ENCODE results near the gene PISD.

The PISD gene

DNA sequence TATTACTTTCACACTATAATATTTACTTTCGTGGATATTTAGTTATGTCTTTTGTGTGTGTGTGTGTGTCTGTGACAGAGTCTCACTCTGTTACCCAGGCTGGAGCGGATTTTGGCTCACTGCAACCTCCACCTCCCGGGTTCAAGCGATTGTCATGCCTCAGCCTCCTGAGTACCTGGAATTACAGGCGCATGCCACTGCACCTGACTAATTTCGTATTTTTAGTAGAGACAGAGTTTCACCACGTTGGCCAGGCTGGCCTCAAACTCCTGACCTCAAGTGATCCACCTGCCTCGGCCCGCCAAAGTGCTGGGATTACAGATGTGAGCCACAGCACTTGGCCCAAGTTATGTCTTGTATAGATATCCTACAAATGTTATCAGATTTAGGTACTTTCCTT lies 9.9 kb downstream of the PISD start:
- no peak for DNase-seq

DNA sequence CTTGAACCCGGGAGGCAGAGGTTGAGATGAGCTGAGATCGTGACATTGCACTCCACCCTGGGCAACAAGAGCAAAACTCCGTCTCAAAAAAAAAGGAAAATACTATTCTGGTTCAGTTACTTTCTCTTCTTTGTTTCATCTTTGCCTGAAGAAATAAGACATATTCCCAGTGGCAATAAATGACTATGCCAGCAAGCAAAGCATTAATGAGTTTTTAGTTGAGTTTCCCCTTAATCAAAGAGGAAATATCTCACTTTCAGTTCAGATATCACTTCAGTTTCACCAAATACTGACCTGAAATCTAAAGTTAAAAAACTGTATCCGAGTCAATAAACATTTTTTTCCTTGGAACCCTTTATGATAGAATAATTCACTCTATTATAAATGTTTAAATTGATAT lies 10.4 kb downstream of the PISD start:
- no peak for DNase-seq

GRCh38 chr22:31650391-31650790 lies 11.6 kb downstream of the PISD start:
- no peak for DNase-seq

- DNase-seq = no peak
Observed at GRCh38 chr22:31647523-31648320, 14.3 kb downstream of the PISD start.

DNA sequence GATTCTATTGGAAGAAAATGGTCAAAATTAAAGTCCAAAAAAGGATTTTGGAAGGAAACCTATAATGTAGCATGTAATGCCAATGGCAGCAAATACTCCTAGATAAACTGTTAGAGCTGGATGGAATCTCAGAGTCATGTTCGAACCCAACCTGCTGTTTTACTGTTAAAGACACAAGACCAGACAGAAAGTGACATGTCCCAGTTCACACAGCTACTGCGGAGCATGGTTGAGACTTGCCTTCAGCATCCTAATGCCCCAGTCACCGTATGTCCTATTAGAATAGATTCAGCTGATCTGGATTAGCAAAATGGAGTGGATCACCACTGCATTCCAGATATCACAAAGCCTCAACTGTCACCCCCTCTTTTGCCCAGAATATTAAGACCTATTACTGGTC lies 14.9 kb downstream of the PISD start:
- DNase-seq = no peak

- no peak for DNase-seq
Observed at GRCh38 chr22:31646186-31647019, 15.6 kb downstream of the PISD start.

GRCh38 chr22:31639436-31640039 lies 22.5 kb downstream of the PISD start:
- DNase-seq = no peak

DNA sequence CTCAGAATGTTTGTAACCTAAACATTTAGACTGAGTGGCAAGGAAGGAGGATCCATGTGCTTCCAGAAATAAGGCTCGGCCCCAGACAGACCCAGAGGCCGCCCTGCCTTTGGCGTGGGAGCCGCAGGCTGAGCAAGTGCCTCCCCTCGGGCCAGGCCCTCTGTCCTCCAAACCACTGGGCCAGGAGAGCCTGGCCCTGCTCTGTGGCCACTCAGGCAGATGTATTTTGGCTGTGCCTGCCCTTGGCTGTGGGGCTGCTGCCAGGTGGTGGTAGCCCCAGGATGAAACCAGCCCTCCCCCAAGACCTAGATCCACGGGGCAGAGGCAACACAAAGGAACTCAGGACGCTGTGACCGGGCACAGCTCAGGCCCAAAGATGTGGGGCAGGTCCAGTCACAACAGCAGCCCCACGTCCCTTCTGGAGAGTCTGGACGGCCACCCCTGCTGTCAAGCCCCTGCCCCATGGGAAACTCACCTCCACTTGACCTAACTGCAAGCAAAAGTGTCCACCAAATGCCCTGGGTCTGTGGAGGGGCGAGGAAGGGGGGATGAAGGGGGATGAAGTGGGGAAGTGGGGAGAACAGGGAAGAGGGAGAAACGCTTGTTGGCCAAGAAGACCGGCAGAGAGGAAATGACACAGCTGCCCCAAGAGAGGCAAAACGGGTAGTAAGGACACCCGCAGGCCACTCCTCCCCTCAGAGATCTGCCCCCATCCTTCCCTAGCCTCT lies 24.0 kb downstream of the PISD start:
- DNase-seq = no peak

- DNase-seq = no peak
Observed at GRCh38 chr22:31637447-31637890, 24.5 kb downstream of the PISD start.

DNA sequence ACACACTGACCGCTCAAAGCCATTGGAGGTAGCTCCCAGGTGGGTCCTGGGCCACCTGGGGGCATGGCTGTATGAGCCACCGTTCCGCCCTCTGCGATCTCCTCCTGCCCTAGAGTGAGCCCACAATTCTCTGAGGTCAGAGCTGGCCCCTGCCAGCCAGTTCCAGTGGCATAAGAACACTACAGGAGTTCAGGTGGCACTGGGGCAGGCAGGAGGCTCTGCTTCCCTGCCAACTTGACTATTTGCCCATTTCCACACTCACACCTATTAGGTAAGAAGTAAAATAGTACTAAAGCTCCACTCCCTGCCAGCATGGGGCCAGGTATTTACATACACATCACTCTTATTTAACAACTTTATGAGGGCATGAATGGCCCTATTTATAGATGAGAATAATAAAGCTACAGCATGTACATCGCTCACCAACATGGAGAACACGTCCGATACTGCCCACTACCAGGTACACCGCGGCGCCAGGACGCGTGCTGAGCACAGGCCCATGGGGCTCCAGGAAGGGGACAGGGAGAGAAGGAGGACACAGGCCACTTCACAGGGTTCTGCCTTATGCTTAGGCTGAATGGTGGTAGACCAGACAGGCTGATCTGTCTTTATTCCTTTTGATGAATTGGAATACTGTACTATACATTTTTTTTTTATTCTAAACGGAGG lies 26.2 kb downstream of the PISD start:
- no peak for DNase-seq

DNA sequence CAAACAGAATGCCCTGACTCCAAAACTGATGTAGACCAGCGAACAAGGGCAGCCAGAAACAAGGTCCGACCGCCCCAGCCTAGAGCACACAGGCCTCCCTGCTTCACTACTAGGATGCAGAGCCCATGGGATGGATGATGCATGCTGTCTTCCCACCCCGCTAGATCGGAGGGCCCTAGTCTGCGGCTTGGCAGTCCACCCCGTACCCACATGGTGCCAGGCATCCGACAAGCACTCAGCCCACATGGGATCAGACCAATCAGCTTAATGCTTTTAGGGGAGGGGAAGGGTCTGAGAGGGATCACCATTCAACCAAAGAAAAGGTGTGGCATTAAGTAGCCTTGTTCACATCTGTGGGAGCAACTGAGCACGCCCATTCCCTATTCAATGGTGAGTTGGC lies 30.6 kb downstream of the PISD start:
- no peak for DNase-seq

DNA sequence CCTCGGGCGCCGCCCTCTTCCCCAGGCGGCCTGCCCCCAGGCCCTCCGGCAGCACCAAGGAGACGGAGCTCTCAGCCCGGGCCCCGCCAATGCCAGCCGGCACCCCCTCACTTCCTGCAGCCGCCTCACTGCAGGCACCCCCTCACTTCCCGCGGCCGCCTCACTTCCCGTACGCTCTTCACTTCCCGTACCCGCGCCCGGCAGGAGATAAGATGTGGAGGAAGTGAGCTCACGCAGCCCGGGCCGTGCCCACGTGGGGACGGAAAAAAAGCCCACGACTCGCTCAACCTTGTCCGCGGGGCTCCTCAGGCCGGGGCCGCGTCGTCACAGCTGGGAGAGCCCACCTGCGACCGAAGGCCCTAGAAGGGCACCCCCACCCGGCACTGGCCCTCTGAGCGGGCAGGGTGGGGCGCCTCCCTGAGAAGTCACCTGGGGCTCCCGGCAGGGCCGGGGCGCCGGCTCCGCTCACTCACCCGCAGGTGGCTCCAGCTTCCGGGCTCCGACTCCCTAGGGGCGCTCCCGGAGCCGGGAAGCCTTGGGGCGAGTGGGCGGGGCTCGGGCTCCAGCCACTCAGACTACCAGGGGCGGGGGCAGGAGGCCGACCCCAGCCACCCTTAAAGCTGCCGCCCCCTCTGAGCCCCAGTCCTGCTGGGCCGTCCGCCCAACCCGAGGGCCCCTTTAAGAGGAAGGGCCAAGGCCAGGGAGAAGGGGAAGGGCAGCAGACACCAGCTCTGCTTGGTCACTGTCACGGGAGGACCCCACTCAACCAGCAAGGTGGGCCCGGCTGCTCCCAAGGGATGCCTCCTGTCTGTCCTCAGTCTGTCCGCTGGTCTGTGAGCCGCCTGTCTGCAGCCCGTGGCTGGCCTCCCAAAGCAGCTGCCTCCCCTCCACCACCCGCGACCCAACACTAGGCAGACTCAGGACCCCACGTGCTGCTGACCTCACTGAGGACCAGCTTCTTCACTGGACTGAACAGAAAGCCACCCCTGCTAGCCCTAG lies 31.4 kb downstream of the PISD start:
- DNase-seq = peak; percentile 34

DNA sequence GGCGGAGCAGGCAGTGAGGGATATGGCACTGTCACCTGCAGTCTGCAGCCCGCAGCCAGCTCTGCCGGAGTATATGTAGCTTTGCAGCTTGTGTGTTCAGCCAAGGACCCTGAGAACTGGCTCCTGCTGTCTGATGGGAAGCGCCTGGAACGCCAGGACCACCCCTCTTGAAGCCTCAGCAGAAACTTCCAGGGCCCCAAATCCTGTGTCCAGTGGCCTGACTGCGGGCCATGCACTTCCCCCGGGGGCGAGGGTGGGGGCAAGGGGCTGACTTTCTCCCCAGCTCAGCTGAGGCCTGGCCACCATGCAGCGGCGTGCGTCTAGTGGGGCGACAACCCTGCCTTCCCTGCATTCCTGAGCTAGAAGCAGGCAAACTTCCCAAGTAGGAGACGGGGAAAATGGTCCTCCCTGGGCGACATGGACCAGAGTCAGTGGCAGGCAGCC lies 32.3 kb downstream of the PISD start:
- DNase-seq = no peak

GRCh38 chr22:31628969-31629708 lies 32.9 kb downstream of the PISD start:
- no peak for DNase-seq

- no peak for DNase-seq
Observed at GRCh38 chr22:31628362-31628761, 33.7 kb downstream of the PISD start.

DNA sequence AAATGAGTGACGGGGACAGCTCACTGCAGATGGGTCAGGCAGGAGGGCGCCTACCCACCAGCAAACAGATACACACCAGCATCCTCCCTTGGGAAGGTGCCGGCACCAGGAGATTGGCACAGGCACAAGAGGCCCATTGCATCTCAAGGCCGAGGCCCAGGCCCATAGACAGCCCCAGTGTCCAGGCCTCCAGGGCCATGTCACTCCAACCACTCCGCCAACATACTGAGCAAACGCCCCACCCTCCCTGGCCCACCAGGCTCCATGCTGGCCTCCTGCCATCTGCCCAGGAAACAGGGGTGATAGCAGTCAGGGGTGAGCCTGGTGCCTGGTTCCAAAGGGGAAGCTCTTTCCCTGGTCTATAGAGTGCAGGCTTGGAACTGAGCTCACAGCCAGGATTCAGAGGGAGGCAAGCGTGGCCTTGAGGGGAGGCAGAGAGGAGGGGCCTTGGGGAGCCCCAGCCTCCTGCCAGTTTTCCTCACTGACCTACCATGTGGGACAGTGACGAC lies 34.7 kb downstream of the PISD start:
- DNase-seq = no peak

GRCh38 chr22:31626427-31627150 lies 35.4 kb downstream of the PISD start:
- no peak for DNase-seq

- no peak for DNase-seq
Observed at GRCh38 chr22:31625661-31626426, 36.2 kb downstream of the PISD start.

DNA sequence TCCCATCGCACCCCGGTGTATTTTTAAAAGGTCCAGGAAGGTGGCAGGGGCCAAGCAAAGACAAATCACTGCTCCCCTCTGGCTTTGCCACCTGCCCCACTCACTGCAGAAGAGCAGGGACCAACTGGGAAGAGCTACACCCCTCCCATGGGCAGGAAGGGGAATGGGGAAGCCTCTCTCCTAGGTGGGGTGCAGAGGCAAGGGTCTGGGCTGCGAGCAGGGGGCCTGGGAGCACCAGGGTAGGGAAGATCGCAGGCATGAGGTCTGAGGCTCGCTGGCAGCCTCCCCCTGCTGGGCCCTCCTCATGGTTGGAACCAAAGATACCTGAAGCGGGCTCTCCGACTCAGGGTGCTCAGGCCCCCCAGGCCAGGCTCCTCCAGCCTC lies 36.8 kb downstream of the PISD start:
- DNase-seq = no peak
